Activated CD4-positive, CD25-positive, alpha-beta regulatory T cell (primary cell): ENCODE data around the gene PLXND1.

Experiments used
- DNase-seq, 4 experiments: peaks; one replicate each; lab custom pipeline; 2025; lab: John Stamatoyannopoulos, UW

The PLXND1 gene

DNA sequence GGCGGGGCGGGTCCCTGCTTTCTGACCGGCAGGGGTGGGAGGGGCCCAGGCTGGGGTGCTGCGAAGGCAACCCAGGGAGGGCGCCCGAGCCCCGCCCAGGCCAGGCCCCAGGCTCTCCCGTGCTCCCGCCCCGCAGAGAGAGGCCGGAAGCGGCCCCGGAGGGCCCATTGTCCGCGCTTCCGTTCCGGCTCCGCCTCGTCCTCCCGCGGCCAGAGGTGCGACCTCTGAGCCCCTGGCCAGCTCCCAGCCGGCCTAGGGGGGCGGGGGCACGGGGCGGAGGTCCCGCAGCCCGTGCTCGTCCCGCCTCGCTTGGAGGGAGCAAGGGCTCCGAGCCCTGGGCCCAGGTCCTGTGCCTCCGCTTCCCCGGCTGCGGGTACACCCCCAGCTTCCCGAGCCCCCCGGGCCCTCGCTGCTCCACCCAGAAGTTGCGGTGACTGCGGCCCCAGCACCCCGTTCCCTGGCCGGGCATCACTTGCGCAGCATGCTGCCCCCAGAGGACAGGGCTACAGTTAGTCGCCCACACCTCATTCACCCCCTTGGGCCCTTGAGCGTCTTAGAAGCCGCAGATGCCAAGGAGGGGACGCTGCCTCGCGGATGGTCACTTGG, 20.4 kb upstream of the PLXND1 start:
- DNase-seq: peak; percentile 24 to 54 (median 38)

DNA sequence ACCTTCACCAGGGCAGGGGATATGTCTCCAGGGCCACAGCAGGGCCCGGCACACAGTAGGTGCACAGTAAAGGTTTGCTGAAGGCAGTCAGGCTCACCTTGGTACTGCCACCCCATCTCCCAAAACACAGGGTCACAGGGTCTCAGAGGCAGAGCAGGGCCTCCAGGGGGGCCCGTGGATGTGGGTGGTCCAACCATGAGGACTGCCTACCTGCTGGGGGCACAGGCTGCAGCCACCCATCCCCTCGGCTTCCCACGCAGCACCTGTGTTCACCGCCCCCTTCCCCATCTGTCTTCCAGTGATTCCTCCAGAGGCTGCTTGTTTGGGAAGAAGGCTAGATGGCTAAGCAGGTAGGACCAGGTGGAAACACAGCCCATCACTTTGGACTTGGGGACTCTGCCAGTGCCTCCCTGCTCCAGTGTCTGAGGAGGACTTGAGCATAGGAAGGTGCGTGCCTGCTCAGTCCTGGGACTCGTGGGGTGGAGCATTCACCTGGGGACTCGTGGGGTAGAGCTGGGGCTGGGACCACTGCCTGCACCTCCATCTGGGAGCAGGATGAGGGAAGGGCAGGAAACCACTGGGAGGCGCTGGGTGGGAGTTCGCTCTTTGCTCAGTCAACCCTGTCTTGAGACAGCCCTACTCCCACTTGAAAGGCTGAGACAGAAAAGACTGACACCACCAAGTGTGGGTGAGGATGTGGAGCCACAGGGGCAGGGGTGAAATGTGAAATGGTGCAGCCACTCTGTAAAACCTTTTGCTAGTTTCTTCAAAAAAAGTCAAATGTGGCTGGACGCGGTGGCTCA, 18.8 kb upstream of the PLXND1 start:
- no peak for DNase-seq

DNA sequence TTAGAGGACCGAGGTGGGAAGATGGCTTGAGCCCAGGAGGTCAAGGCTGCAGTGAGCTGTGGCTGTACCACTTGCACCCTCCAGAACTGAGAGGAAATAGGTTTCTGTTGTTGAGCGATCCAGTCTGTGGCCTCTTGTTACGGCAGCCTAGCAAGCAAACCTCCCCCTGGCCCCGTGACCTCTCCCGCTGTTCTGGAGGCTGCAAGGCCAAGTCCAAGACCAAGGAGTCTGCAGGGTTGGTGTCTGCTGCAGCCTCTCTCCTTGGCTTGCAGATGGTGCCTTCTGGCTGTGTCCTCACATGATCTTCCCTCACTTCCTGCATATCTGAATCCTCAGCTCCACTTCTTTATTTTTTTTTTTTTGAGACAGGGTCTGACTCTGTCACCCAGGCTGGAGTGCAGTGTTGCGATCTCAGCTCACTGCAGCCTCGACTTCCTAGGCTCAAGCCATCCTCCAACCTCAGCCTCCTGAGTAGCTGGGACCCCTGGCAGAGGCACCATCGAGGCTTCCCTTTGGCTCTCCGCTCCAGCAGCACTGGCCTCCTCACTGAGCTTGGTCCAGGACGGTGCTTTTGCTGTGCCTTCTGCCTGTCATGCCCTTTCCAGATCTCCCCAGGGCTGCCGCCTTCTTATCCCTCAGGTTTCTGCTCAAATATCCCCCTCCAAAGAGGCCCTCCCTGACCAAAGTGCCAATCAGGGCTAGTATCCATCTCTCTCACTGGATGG, 18.0 kb upstream of the PLXND1 start:
- DNase-seq: no peak

DNA sequence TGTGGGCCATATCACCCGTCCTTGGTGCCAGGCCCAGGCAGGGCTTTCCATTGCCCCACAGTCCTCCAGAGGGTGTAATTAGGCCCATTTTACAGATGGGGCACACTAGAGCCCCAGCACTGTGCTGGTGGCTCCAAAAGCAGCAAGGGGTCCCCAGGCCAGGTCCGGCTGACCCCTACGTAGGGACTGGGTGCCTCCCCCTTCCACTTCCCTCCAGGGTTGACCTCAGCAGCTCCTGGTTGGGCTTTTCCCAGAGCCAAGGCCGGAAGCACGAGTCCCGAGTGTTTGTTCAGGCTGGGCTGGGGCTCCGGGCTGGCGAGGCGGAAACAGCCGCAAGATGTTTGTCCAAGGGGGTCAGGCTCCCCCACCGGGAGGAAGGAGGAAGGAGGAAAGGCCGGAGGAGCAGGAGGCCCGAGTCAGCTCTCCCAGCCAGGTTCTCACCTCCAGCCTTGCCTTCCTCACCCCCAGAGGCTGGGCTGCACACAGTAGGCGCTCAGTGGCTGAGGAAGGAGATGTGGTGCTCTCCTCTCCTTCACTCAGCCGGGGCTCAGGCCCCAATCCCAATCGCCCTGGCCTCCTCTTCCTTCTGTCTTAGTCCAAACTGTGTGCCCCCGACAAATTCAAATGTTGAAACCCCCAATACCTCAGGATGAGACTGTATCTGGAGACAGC, 17.1 kb upstream of the PLXND1 start:
- DNase-seq: no peak

DNA sequence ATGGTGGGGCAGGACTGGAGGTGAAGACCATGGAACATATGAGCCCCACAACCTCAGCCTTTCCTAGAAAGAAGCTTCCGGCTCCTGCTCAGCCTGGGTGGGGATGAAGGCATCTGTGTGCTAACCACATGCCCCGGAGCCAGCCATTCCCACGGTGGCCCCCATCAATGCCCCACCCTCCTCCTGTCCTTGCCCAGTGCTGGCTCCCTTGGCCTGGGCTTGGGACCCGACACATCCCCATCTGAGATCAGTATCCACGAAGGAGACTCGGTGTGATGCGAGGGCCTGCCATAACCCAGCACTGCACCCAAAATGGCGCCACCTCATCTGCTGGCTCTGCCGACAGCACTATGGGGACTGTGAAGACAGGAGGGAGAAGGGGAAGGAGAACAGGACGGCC, 16.5 kb upstream of the PLXND1 start:
- DNase-seq: no peak

DNA sequence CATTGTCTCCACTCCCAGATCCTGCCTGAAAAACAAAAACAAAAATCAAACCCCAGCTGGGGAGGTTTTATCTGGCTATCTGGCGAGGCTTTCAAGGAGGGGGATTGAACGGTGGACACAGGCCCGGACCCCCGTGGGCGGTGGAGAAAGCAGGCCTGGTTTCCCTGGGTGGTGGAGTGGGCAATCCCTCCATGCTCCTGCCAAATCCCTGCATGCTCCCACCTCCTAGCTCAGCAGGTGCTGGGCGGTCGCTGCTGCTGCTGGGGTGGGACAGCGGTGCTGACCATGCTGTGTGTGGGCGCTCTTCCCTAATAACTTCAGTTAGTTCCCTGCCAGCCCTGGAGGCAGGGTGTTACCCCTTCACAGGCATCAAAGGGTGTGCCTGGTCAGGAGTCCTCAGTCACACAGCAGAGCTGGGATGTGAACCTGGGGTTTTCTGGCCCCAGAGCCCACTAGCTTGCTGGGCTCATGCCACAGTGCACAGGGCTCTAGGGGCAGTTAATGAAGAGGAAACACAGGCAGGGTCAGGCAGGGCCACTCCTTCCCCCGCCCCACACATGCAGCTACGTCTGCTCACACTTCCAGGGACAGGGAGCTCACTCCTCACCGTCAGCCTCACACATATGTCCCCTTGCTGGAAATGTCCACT, 15.9 kb upstream of the PLXND1 start:
- no peak for DNase-seq

DNA sequence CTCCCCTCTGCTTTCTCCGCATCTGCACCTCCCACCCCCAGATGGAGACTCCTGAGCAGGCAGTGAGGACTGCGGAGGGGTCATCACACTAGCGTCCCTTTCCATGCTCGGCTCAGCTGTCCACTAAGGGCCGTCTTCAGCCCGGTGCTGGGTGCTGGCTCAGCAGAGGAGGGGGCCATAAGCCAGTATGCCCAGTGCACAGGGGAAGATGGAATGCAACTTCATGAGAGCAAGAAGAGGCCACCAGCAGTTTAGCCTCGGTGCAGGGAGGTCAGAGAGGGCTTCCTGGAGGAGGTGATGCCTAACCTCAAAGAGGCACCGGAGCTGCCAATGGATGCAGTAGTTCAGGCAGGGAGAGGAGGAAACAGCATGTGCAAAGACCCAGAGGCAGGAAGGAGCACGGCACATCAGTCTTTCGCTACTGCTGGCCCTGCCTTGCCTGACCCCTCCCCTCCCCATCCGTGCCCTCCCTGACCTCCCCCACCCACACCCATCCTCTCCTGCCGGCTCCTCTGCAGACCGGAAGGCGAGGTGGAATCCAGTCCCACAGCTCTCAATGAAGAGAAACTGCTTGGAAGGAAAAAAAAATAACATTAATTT, 15.2 kb upstream of the PLXND1 start:
- DNase-seq: no peak

DNA sequence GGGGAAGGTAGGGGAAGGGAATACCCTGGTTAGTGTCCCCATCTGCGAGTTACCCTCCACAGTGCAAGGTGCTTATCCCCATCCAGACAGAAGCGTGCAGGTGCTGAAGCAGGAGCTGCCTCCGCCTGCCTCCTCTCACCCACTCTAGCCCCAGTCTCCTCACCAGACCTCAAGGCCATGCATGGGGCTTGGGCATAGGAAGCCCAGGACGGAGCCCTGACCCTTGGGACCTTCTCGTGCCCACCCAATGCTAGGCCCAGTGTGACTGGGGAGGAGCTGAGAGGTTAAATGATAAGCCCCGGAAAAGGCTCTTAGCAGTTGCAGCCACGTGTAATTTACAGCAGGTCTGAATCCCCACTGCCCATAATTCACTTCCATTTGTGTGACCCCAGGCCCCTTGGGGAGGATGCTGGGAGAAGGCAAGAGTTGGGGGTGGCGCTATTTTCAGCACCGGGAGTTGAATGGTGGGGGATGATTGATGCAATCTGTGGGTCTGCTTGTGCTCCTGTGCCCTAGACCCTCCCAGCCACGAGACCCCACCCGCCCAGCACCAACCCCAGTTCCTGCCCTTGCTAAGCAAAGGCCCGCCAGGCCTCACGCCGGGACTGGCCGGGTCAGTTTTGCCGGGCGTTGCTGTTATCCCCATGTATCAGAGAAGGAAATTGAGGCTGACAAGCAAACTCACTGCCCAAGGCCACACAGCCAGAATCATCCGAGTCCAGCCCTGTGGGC, 14.5 kb upstream of the PLXND1 start:
- DNase-seq: no peak

DNA sequence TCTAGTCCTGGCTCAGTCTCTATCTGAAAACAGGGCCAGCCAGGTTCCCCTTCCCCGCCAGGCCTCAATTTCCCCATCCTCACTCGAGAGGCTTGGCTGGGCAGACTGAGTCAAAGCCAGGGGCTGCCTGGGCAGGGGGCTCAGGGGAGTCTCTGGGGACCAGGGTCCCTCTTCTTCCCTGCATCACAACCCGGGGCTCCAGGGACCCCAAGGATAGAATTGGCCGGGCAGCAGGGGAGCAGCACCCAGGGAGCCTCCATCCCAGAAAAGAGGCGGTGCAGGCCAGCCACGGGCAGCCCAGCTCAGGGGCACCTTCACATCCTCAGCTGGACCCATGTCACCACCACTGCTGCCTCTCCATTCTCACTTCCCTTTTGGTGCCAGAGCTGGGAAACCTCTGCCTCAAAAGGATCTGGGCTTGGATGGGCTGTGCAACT, 13.3 kb upstream of the PLXND1 start:
- DNase-seq: no peak

DNA sequence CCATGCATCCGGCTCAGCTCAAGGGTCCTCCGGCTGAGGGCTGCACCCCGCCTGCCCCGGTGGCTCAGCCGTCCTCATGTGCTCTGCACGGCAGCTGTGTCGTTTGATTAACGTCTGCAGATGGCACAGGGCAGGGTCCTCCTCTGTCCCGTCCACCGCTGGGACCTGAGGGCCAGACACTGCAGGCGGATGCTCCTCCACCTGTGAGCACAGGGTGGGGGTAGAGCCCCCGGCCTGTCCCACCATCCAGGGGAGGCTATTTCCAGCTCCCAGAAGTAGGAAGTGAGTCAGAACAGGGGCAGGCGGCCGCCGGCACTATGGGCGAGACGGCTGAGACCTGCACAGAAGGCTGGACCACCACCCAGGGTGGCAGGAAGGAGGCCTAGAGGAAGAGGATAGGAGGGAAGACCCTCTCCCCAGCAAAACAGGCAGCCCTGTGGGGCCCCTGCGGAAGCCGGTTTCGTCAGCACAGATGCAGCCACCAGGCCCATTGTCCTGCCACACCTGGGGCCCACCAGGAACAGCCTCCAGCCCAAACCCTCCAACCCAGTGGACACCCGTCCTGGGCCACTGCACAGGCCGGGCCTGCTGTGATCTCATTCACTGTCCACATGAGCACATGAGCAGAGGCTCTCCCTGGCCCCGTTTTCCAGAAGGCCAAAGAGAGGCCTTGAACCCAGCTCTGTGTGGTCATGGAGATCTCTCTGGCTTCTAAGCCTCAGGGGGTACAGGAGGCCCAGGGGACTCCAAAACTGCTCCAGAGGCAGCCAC, 12.6 kb upstream of the PLXND1 start:
- no peak for DNase-seq

DNA sequence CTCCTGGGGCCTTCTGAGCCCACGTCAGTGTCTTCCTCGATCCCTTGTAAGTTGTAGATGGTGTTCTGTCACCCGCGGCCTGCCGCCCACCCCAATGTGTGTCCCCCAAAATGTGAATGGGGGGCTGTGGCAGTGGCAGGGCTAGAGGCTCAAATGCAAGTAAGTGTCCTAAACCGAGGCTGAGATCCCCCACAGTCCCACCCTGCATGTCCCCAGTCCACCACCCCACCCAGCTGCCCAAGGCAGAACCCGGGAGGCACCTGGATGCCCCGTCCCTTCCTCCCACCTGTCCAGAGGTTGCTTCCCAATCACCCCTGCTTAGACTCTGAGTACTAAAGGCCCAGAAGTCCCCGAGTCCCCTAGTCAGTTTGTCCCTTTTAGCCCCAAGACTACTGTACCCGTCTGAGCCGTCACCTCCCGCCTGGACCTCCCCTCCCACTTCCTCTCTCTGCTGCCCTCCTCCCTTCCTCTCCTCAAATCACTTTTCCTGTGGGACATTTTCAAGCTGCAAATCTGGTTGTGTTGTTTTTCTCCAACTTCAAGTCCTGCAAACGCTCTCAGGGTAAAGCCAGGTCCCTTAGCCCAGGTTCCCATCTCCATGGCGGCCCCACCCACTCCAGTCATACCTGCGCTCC, 11.8 kb upstream of the PLXND1 start:
- no peak for DNase-seq

DNA sequence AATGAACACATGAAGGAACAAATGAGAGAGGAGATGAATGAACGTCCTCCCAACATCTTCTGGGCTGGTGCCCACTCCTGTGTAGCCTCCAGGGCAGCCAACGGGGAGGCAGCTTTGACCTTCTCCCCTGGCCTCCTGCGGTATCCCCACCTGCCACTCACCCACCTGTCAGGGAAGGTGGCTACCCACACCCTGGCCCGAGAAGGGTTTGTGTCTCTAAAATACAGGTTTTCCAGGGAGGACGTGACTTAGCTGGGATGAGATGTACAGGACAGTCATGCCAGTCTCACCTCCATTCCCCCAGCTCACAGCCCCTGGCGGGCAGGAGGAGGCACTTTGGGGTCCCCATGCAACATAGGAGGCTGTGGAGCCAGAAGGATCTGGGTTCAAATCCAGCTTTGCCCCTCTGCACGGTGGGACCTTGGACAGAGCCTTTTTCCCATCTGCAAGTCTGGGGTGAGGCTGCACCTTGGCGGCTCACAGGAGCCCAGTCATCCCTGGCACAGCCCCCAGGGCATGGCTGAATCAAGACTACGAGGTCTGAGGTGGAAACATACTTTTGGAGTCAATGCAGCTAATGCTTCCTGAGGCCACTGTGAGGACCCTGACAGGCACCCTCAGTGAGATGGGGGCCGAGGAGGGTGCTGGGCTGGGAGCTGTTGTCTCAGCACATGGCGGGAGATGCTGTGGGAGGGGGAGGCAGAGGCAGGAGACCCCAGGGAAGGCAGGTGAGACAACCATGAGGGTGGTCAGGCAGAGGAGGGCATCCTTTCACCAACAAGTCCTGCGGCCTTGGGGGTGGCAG, 11.1 kb upstream of the PLXND1 start:
- DNase-seq: no peak

DNA sequence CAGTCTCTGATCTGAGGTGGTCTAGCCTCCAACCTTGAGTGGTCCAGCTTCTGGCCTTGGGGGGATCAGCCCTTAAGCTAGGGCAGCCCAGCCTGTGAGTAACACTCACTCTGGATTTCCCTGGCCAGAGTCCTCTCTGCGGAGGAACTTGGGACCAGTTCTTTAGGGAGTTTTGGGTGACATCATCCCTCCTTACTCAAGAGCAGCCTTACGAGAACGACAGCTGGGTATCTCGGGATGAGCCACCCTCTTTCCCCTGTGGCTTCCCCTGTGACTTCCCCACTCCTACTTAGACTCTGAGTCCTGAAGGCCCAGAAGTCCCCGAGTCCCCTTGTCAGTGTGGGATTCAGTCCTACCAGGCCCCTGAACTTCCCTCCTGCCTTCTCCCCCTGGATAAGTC, 10.2 kb upstream of the PLXND1 start:
- no peak for DNase-seq

DNA sequence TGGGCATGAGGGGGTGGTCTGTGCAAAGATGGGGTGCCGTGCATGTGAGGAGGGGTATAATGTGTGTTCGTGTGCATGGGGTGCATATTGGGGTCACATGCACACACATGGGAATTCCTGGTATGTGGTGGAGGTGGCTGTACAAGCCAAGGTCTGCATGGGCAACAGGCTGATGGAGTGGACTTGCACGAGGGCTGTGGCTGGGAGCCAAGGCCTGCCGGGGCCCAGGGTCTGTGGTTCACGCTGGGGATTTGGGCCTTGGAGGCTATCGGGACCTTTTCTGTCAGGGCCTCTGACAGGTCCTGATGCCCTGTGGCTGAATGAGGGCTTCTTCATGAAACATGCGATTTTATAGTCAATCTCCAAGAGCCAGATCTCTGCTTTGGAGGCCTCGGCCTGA, 9.8 kb upstream of the PLXND1 start:
- no peak for DNase-seq

DNA sequence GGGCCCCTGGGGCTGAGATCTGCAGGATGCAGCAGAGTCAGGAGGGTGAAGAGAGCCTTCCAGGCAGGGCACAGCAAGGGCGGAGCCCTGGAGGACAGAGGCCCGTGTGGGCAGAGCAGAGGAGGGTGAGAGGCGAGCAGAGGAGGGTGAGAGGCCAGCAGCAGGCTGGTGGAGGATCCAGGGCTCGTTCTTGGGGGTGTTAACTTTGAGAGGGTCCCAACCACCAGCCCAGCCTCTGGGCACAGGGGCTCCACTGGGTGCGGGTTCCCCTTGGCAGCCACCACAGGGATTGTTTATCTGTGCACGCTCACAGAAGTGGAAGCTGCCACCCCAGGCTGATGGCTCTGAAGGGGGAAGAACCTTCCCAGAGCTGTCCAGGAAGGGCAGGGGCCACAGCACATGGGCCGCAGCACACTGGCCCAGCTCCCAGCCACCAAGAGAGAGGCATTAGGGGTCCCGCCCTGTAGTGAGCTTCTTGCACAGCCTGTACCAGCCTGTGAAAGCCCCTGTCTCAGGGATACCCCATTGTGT, 9.3 kb upstream of the PLXND1 start:
- DNase-seq: no peak

DNA sequence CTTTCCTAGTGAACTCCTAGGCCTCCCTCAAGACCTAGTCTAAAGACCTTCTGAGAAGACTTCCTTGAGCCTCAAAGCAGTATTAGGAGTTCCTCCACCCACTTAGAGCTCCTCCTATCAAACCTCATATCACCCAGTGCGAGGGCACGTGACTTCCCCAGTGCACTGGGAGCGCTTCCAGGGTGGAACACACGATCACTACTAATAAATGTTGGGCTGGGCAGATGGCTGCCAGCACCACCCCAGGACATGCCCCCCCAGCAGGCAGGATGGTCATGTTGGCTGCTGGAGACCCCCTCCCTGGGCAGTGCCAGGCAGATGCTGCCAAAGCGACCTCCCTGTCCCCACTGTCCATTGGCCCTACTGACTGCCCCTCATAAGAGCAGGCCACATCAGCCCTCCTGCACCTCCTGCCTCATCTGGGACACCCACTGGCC, 8.5 kb upstream of the PLXND1 start:
- DNase-seq: no peak

DNA sequence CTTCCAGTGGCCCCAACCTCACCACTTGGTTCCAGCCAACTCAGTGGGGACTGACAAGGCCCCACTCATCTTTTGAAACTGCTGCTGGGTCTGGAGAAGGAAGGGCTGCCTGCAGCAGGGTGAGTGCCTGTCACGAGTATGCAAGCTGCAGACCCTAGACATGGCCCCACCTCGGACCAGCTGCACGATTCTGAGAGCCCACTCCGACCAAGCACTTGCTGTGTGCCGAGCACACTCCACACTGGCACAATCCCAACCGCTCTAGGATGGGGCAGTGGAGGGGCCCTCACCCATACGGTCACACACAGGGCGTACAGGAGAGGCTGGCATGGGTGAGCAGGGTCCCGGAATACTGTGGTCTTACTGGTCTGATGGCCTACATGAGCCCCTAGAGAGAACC, 8.0 kb upstream of the PLXND1 start:
- DNase-seq: no peak

DNA sequence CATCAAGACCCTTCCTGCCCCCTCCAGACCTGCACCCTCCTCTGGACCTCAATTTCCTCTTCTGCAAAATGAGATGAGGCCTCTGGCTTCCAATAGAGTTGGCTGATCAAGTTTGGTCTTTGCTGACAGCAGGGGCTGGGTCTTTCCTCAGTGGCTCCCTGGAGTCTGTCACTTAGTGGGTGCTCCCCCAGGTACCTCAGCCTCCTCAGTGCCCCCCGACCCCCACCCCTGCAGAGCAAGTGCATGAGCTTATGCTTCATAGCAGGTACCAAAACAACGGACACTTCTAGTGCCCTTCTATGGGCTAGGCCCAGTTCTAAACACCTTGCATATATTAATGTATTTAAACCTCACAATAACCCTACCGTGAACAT, 6.9 kb upstream of the PLXND1 start:
- DNase-seq: no peak
